HG03060 (cell line): Measurements from ENCODE around the gene TRAPPC4.
"Not testable (repeated sequence)": the region's sequence is repeated elsewhere in the genome, so short reads cannot be mapped to it uniquely, and the experiment has no call there.

Experiments
- ATAC-seq: cut with Tn5 transposase; IDR thresholded peaks from one replicate; pipeline ENCODE4 v1.9.1; 2021; ENCODE audit warnings: low read depth, moderate number of reproducible peaks; ENCODE audit not compliant: unreplicated experiment

The TRAPPC4 gene

GRCh38 chr11:119018074-119018938 is at the start of gene TRAPPC4, which contains the start of gene RPS25:
TRAPPC4 (plus strand) TSS chr11:119018766; CDS start chr11:119018796, 30 bp downstream.
RPS25 (minus strand) TSS chr11:119018343; CDS start chr11:119018284, 59 bp downstream.
- peak; percentile 80 for ATAC-seq

- not testable (repeated sequence) for ATAC-seq
Measured at GRCh38 chr11:118969508-118969907, 49.1 kb upstream of the TRAPPC4 start.

- ATAC-seq: no peak
Measured at GRCh38 chr11:118971646-118972045, 46.9 kb upstream of the TRAPPC4 start, which contains the start of gene FOXR1. FOXR1 (plus strand) TSS chr11:118971761; CDS start chr11:118971932, 171 bp downstream.

- no peak for ATAC-seq
Measured at GRCh38 chr11:118973985-118974384, 44.6 kb upstream of the TRAPPC4 start.

- no peak for ATAC-seq
Measured at GRCh38 chr11:118975771-118976709, 42.5 kb upstream of the TRAPPC4 start.

- no peak for ATAC-seq
Measured at GRCh38 chr11:118979434-118979833, 39.1 kb upstream of the TRAPPC4 start.

- ATAC-seq: no peak
Measured at GRCh38 chr11:118980191-118980881, 38.2 kb upstream of the TRAPPC4 start.

- ATAC-seq: not testable (repeated sequence)
Measured at GRCh38 chr11:118984337-118984736, 34.2 kb upstream of the TRAPPC4 start.

GRCh38 chr11:118984825-118985224 is 33.7 kb upstream of the TRAPPC4 start:
- no peak for ATAC-seq

- no peak for ATAC-seq
Measured at GRCh38 chr11:118988280-118988679, 30.3 kb upstream of the TRAPPC4 start.

GRCh38 chr11:118991486-118992038 is 27.0 kb upstream of the TRAPPC4 start:
- ATAC-seq: not testable (repeated sequence)

GRCh38 chr11:118996926-118997626 is 21.5 kb upstream of the TRAPPC4 start:
- no peak for ATAC-seq

GRCh38 chr11:118997627-118998387 is 20.8 kb upstream of the TRAPPC4 start, which contains the start of gene CENATAC:
CENATAC (plus strand) TSS chr11:118998138; CDS start chr11:118998198, 60 bp downstream.
- peak; percentile 59 for ATAC-seq

- ATAC-seq: no peak
Measured at GRCh38 chr11:118998388-118998717, 20.2 kb upstream of the TRAPPC4 start.

- ATAC-seq: no peak
Measured at GRCh38 chr11:118998822-118999221, 19.7 kb upstream of the TRAPPC4 start.

- ATAC-seq: no peak
Measured at GRCh38 chr11:119000906-119001305, 17.7 kb upstream of the TRAPPC4 start.

- no peak for ATAC-seq
Measured at GRCh38 chr11:119006656-119007055, 11.9 kb upstream of the TRAPPC4 start.

- no peak for ATAC-seq
Measured at GRCh38 chr11:119011476-119012053, 7.0 kb upstream of the TRAPPC4 start.
